Astrocyte of the spinal cord (primary cell): Measurements from ENCODE around the gene CLDN16.

Experiments
- DNase-seq: peaks from one replicate; pipeline ENCODE4 v3.0.0; 2011; ENCODE audit warnings: low read depth, low spot score
- H3K4me3 ChIP-seq: 2 replicates; pipeline ENCODE4 v1.5.1; 2011; ENCODE audit warnings: low read depth, mild to moderate bottlenecking, low read length, moderate library complexity
- in situ Hi-C: cut with HindIII; loops from 2 replicates; pipeline ENCODE4 v1.10.0; 2017; ENCODE audit warnings: low sequenced_read_pairs
- TF ChIP-seq, protein P1 (sequence below): IDR thresholded peaks from 2 replicates; pipeline ENCODE4 v1.5.1; 2012; ENCODE audit warnings: low read depth, mild to moderate bottlenecking, low read length, inconsistent platforms

The CLDN16 gene

DNA sequence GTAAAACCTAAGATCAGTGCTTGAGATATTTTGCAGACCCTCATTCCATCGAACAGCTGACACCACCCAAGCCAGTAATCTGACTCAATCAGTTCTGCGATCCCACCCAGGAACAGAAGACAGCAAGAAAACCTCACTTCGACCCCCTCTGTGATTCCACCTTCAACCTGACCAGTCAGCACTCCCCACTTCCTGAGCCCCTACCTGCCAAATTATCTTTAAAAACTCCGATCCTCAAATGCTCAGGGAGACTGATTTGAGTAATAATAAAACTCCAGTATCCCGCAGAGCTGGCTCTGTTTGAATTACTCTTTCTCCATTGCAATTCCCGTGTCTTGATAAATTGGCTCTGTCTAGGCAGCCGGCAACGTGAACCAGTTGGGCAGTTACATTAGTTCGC lies 25.7 kb upstream of the CLDN16 start:
- no peak for DNase-seq
- in situ Hi-C loops = no loop called here
- TF ChIP-seq, protein P1, sequence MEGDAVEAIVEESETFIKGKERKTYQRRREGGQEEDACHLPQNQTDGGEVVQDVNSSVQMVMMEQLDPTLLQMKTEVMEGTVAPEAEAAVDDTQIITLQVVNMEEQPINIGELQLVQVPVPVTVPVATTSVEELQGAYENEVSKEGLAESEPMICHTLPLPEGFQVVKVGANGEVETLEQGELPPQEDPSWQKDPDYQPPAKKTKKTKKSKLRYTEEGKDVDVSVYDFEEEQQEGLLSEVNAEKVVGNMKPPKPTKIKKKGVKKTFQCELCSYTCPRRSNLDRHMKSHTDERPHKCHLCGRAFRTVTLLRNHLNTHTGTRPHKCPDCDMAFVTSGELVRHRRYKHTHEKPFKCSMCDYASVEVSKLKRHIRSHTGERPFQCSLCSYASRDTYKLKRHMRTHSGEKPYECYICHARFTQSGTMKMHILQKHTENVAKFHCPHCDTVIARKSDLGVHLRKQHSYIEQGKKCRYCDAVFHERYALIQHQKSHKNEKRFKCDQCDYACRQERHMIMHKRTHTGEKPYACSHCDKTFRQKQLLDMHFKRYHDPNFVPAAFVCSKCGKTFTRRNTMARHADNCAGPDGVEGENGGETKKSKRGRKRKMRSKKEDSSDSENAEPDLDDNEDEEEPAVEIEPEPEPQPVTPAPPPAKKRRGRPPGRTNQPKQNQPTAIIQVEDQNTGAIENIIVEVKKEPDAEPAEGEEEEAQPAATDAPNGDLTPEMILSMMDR = no peak
- no peak overlapping the region for H3K4me3 ChIP-seq

DNA sequence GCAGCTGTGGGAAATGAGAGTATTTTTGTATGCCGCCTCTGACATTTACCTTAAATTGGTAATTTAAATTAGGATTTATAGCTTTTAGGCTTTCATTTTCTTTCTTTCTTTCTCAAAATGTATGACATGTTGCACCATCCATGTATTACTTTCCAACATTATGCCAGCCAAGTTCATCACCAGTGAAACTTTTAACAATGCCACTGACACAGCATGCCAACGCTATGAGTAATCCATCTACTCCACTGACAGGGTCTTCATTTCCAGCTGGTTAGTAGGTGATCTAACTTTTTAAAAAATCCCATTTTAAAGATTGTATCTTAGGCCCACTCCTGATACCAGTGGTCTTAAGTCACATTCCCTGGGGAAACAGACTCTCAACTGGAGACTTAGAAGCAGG lies 21.8 kb upstream of the CLDN16 start:
- no peak overlapping the region for H3K4me3 ChIP-seq
- in situ Hi-C loops = no loop called here
- no peak for DNase-seq
- TF ChIP-seq, protein P1 = no peak

DNA sequence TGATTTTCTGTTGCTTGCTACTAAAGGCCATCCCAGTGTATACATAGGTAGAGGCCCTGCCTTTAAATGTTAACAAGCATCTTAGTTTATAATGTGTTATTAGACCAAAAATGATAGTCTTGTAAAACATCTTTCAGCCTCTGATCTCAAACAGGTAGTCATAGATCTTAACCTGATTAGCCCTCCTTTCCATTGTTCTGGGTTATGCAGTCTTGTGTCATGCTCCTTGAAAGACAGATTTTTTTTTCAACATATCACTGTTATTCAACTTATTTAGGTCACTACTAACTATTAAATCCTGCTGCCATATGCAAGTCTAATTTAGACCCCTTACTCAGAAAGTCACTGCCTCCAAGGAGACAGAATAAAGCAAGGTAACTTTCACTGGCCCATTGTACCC lies 19.1 kb upstream of the CLDN16 start:
- no peak overlapping the region for H3K4me3 ChIP-seq
- DNase-seq = no peak
- TF ChIP-seq, protein P1 = no peak
- in situ Hi-C loops = no loop called here

DNA sequence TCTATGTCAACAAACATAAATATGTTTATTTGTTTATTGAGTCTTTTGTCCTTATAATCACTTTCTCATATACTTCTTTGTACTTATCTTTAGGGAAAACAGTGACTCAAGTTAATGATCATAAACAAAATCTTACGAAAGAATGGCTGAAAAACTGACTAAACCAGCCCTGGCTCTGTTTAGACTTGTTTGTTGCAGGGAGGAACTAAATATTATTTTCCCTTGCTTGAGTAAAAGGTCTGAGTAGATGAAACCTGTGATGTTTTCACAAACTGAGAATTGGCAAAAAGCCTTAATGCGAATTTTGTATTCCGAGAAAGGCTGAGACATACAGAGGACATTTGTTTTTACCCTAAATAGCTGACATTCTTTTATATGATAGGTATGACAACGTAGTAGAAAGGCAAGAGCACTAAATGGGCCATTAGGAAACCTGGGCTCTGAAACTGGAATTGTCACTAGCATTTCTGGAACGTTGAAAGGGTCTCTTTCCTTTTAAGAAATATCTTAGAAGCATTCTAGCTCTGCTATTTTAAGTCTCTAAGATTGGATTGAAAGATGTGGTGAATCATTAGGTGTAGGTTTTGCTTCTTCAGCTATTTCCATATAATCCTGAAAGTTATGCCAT lies 18.2 kb upstream of the CLDN16 start:
- H3K4me3 ChIP-seq = no peak overlapping the region
- no peak for DNase-seq
- TF ChIP-seq, protein P1 = no peak
- in situ Hi-C loops = no loop called here

DNA sequence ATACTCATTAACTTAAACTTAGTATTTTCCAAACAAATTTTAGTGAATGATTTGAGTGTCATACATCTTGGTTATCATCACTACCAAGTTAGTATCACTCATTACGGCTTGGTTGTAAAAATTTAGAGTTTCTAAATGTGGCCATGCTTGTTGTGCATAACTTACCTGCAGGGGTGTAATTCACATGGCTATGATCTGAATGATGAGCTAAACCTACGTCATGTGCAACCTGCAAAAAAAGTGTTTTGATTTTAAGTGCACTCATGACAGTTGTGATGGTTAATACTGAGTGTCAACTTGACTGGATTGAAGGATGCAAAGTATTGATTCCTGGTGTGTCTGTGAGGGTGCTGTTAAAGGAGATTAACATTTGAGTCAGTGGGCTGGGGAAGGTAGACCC lies 17.6 kb upstream of the CLDN16 start:
- TF ChIP-seq, protein P1 = no peak
- in situ Hi-C loops = no loop called here
- H3K4me3 ChIP-seq = no peak overlapping the region
- no peak for DNase-seq

DNA sequence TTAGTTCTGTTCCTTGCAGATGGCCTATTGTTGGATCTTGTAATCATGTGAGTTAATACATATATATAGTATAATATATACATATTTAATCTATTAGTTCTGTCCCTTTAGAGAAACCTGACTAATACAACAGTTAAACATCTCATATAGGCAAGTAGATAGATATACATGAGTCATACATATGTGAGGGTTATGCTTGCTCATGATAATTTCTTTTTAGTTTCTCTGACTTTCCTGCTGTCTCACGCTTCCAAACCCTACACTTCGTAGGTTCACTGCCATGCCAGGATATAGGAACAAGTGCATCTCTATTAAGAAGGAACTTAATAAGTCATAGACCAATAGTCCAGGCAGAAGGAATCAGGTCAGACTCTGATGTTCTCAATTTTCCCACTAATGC lies 16.8 kb upstream of the CLDN16 start:
- DNase-seq = no peak
- TF ChIP-seq, protein P1 = no peak
- in situ Hi-C loops = no loop called here
- no peak overlapping the region for H3K4me3 ChIP-seq

DNA sequence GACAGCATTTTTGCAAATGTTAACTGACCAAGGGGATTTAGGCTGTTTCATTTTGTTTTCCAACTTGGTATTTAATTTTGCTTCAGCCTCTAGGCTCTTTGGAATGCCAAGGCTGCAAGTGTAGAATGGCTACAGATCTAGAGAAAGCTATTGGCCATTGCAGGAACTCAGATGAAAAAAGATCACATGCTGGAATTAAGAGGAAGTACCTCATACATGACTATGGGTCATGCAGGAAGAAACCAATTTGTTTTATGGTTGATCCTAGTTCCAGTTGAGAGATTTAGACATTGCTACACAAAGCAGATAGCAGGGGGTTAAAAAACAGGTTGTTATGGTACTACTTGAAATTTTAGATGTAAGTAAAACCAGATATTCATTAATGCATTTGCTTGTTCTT lies 12.7 kb upstream of the CLDN16 start:
- DNase-seq = no peak
- no peak overlapping the region for H3K4me3 ChIP-seq
- in situ Hi-C loops = no loop called here
- TF ChIP-seq, protein P1 = no peak
